Gastrocnemius medialis (tissue), 4 donors: Measurements from ENCODE around the gene ANKRD63. TPM values are rescaled to one million over a fixed set of nuclear protein-coding genes. Genes with fewer than 3 reads are reported as not detected.

Source experiments
- ATAC-seq, 2 donors: fragments of 150-250 bp; one replicate each; pipeline ENCODE4 v1.9.1; 2016
- DNase-seq, 2 donors: peaks; one replicate each; pipeline ENCODE4 v3.0.0-alpha.2; 2019
- H3K27ac ChIP-seq, 4 donors: fragments of 200-600 bp; sonication (generic); 1 replicate in 1 of 4; 2 replicates in 3 of 4; pipeline ENCODE4 v1.5.1; 2016 to 2018; ENCODE audit warnings: mild to moderate bottlenecking in 2 of 4, moderate library complexity in 1 of 4
- H3K27me3 ChIP-seq, 3 donors: fragments of 200-600 bp; sonication (generic) in 2 of 3; 1 replicate in 1 of 3; 2 replicates in 2 of 3; pipeline versions ENCODE4 v1.5.1 to v1.6.0; 2016 to 2019; ENCODE audit warnings: mild to moderate bottlenecking in 1 of 3, moderate library complexity in 1 of 3
- H3K36me3 ChIP-seq, 2 donors: fragments of 200-600 bp; sonication (generic) in 1 of 2; one replicate each; pipeline ENCODE4 v1.5.1; 2017 to 2018
- H3K4me1 ChIP-seq, 2 donors: fragments of 200-600 bp; sonication (generic) in 1 of 2; one replicate each; pipeline ENCODE4 v1.5.1; 2016 to 2017; ENCODE audit warnings: mild to moderate bottlenecking in 2 of 2
- H3K4me3 ChIP-seq, 4 donors: fragments of 200-600 bp; sonication (generic) in 3 of 4; 1 replicate in 1 of 4; 2 replicates in 3 of 4; pipeline ENCODE4 v1.5.1; 2016 to 2019; ENCODE audit warnings: mild to moderate bottlenecking in 2 of 4
- H3K9me3 ChIP-seq, 3 donors: fragments of 200-600 bp; sonication (generic) in 2 of 3; 1 replicate in 1 of 3; 2 replicates in 2 of 3; pipeline ENCODE4 v1.5.1; 2016 to 2019
- POLR2A ChIP-seq, 2 donors: fragments of 450-650 bp; IDR thresholded peaks; one replicate each; pipeline ENCODE4 v1.6.1; 2017; ENCODE audit warnings: antibody characterized with exemption in 2 of 2, mild to moderate bottlenecking in 2 of 2, moderate library complexity in 2 of 2
- in situ Hi-C, 4 donors: fragments of 200-750 bp; cut with MboI; loops; one replicate each; pipeline versions ENCODE4 v1.15.0 to v1.8.0; 2017; ENCODE audit warnings: low sequenced_read_pairs in 4 of 4
- intact Hi-C: fragments of 100-400 bp; cut with DNase I; formaldehyde crosslinking; loops from one replicate; pipeline ENCODE4 v1.15.1; 2023; ENCODE audit warnings: low total_unique reads
- total RNA-seq, 4 donors: library from RNA; depleted of rRNA; stranded (reverse); fragments of >200 nt; gene quantifications; one replicate each; pipeline versions ENCODE4 v1.1.0 to v1.2.3, GENCODE V29; 2016
- TF ChIP-seq, protein P1 (sequence below), 5 experiments: fragments of 450-650 bp in 3 of 5; fragments of 200-600 bp in 2 of 5; sonication (generic) in 2 of 5; IDR thresholded peaks in 4 of 5; conservative IDR thresholded peaks in 1 of 5; 1 replicate in 4 of 5; 2 replicates in 1 of 5; pipeline ENCODE4 v1.5.1; 2016 to 2019; ENCODE audit warnings: antibody characterized with exemption in 5 of 5, mild to moderate bottlenecking in 3 of 5, moderate library complexity in 3 of 5

Gene ANKRD63
- total RNA-seq, 4 donors from 2014 or later: not detected

DNA sequence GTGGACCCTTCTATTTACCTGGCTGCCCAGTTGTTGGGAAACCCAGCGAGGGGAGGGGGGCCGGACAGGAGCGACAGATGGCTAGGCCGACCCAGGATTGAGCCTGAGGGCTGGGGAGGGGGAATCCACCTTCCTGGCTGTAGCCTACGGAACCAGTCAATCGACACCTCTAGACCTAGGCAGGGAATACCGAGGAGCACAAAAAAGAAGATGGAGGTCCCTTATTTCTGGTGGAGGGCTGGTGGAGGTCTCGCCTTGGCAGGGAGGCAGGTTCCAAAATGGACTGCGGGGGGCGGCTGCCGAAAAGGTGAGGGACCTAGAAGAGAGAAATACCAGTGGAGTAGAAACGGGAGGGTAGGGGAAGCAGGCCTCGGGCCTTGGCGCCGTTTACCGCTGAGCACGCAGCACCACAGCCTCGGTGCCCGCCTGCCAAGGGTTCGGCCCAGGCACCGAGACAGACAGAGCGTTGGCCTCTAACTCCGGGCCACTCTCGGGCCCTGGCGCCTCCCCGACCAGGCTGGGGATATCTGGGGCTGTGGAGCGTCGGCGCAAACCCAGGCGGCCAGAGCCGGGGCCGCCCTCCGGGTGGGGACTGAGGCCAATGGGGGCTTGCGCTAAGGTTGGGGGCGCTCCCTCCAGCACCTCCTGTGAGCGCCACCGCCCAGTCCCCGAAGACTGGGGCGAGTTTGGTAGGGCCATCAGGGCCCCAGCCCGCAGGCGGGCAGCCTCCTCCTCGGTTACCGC, 1.6 kb downstream of the ANKRD63 start:
- H3K27me3 ChIP-seq: peaks cover 50 to 54% (median 50%) of the 10 kb centered on the region in 3 donors
- intact Hi-C loops (no loop called here), in situ Hi-C loops (loop anchor here in 1 of 4 donors (10.0 kb wide), 1 partner anchor 144 kb away; no protein-coding TSS in a partner anchor)
- no peak for ATAC-seq
- peaks cover 3 to 19% of the 10 kb centered on the region in 2 donors for H3K4me1 ChIP-seq
- TF ChIP-seq, protein P1, sequence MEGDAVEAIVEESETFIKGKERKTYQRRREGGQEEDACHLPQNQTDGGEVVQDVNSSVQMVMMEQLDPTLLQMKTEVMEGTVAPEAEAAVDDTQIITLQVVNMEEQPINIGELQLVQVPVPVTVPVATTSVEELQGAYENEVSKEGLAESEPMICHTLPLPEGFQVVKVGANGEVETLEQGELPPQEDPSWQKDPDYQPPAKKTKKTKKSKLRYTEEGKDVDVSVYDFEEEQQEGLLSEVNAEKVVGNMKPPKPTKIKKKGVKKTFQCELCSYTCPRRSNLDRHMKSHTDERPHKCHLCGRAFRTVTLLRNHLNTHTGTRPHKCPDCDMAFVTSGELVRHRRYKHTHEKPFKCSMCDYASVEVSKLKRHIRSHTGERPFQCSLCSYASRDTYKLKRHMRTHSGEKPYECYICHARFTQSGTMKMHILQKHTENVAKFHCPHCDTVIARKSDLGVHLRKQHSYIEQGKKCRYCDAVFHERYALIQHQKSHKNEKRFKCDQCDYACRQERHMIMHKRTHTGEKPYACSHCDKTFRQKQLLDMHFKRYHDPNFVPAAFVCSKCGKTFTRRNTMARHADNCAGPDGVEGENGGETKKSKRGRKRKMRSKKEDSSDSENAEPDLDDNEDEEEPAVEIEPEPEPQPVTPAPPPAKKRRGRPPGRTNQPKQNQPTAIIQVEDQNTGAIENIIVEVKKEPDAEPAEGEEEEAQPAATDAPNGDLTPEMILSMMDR (IDR thresholded peaks at IDR 0.05 in 4 of 5, conservative IDR thresholded peaks at IDR 0.05 in 1 of 5): no peak
- TF ChIP-seq POLR2A (IDR thresholded peaks at IDR 0.05): no peak
- H3K27ac ChIP-seq: no peak overlapping the region
- no peaks in the 10 kb centered on the region for H3K9me3 ChIP-seq
- no peaks in the 10 kb centered on the region for H3K36me3 ChIP-seq
- no peak for DNase-seq
- peak overlapping the region in 1 of 4 donors; percentile 50 for H3K4me3 ChIP-seq

DNA sequence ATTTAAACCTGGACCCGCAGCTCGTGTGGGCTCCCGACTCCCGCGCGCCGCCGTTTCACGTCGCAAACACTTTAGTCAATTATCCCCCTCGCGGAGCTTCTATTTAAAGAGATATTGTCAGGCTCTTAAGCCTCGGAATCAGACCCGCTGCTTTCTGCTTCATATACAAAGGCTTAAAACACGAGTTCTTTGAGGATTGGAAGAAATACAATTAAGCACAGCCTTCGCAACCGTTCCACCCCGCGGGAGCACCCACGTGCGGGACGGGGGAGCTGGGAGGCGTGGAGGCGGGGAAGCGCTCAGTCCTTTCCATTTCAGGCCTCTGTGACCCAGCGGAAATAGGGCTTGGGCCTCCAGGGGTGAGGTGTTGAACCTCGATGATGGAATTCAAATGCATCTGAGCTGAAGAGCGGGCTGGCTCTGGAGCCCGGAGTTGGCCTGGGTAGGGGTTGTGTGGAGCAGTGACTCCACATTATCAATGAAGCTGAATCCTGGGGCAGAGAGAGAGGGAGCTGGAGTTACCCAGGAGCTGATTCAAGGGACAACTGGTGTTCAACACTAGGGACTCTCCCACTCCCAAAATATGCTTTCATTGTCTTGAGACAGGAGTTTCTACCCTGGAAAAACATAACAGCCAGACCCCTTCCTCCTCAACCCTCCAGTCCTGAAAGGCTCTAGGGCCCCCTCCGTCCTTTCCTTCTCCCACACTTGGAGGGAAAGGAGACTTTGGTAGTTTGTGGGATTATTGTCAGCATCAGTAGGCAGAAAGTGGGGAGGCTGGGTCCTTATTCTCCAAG, 2.4 kb downstream of the ANKRD63 start:
- TF ChIP-seq, protein P1 (IDR thresholded peaks at IDR 0.05 in 4 of 5, conservative IDR thresholded peaks at IDR 0.05 in 1 of 5): no peak
- TF ChIP-seq POLR2A (IDR thresholded peaks at IDR 0.05): no peak
- Histone ChIP-seq H3K27me3 (peaks cover 50 to 54% (median 50%) of the 10 kb centered on the region in 3 donors), H3K9me3 (no peaks in the 10 kb centered on the region), H3K4me3 (no peak overlapping the region), H3K36me3 (no peaks in the 10 kb centered on the region), H3K27ac (no peak overlapping the region), H3K4me1 (peaks cover 3 to 19% of the 10 kb centered on the region in 2 donors)
- no peak for DNase-seq
- intact Hi-C loops (no loop called here), in situ Hi-C loops (loop anchor here in 1 of 4 donors (10.0 kb wide), 1 partner anchor 144 kb away; no protein-coding TSS in a partner anchor)
- no peak for ATAC-seq

DNA sequence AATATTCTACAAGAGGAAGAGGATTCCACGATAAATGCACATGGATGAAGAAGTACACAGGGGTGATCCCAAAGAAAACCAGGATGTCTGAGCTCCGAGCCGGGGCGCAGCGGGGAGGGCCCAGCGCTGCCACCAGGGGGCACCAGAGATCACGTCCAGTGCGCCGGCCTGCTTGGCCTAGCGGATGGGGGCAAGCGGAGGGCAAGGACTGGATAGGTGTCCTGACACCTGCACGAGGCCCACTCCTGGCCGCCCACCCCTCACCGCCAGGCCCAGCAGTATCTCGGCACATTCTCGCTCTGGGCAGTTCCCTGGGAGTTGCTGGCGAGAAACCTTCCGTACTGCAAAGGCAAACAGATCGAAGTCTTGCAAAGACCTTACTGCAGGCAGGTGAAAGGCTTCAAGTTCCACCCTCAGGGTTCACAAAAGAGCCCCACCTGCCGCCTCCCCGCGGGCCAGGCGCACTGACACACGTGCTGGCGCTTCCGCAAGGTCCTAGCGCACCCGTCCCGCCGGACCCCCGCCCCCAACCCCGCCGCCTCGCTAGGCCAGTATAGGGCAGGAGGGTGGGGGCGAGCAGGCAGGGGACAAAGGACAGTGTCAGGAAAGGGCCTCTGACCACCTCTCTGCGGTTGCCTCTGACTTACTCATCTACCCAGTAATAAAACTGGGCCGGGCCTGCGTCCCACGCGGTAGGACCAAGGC, 3.3 kb downstream of the ANKRD63 start:
- H3K9me3 ChIP-seq: no peaks in the 10 kb centered on the region
- H3K4me1 ChIP-seq: peaks cover 3 to 19% of the 10 kb centered on the region in 2 donors
- no peak overlapping the region for H3K27ac ChIP-seq
- ATAC-seq (peak in 1 of 2 donors; percentile 69), DNase-seq (peak; percentile 33 to 55)
- H3K27me3 ChIP-seq: peaks cover 50 to 54% (median 50%) of the 10 kb centered on the region in 3 donors
- H3K4me3 ChIP-seq: no peak overlapping the region
- H3K36me3 ChIP-seq: no peaks in the 10 kb centered on the region
- intact Hi-C loops (loop anchor here (1.0 to 10.0 kb wide), 3 partner anchors 31 to 495 kb away; partner anchors contain the start of gene FSIP1), in situ Hi-C loops (loop anchor here in 3 of 4 donors (5.0 to 10.0 kb wide), 3 partner anchors 143 to 235 kb away; no protein-coding TSS in a partner anchor)
- TF ChIP-seq, protein P1 (IDR thresholded peaks at IDR 0.05 in 4 of 5, conservative IDR thresholded peaks at IDR 0.05 in 1 of 5): peak; percentile 87 to 100 (median 94)
- no peak for TF ChIP-seq POLR2A (IDR thresholded peaks at IDR 0.05)

DNA sequence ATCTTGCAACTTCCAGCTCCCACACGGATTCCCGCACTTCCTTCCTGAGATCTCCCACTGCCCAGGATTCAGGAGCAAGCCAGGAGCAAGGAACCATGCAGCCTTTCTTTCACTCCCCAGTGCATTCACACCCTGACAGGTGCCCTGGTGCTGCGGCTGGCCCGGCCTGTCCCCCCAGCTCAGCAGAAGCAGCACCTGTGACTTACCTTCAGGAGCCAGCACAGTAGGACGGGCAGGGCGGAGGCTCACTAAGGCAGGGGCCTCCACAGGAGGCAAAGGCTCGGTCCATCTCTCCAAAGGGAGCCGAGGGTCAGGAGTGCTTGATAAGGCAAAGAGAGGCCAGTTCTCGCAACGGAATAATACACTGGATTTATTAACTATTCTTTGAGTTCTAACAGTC, 4.8 kb downstream of the ANKRD63 start:
- no peak for ATAC-seq
- Histone ChIP-seq H3K9me3 (no peaks in the 10 kb centered on the region), H3K27me3 (peaks cover 41% of the 10 kb centered on the region in 3 donors), H3K4me3 (no peak overlapping the region), H3K4me1 (peaks cover 3 to 15% of the 10 kb centered on the region in 2 donors), H3K27ac (no peak overlapping the region), H3K36me3 (no peaks in the 10 kb centered on the region)
- TF ChIP-seq, protein P1 (IDR thresholded peaks at IDR 0.05 in 4 of 5, conservative IDR thresholded peaks at IDR 0.05 in 1 of 5): no peak
- no peak for TF ChIP-seq POLR2A (IDR thresholded peaks at IDR 0.05)
- DNase-seq: no peak
- in situ Hi-C loops: loop anchor here in 3 of 4 donors (5.0 to 10.0 kb wide), 3 partner anchors 144 to 233 kb away; no protein-coding TSS in a partner anchor
- intact Hi-C loops: loop anchor here (10.0 kb wide), 1 partner anchor 493 kb away; the partner anchor contains the start of gene FSIP1
